Coronary artery (tissue), 2 donors: Measurements from ENCODE around the gene CSTPP1.
A peak's percentile ranks its signal among the peaks of the same experiment; 100 is the strongest.

Experiments
- DNase-seq: peaks from one replicate; pipeline ENCODE4 v3.0.0-alpha.2; 2017; ENCODE audit warnings: low spot score
- H3K27ac ChIP-seq, 2 donors: fragments of 200-600 bp; sonication (generic); one replicate each; pipeline ENCODE4 v1.5.1; 2016 to 2019
- H3K4me3 ChIP-seq: fragments of 200-600 bp; sonication (generic); 2 replicates; pipeline ENCODE4 v1.5.1; 2016; ENCODE audit warnings: mild to moderate bottlenecking, moderate library complexity
- CTCF ChIP-seq: fragments of 200-600 bp; sonication (generic); IDR thresholded peaks from one replicate; pipeline ENCODE4 v1.5.1; 2019; ENCODE audit warnings: antibody characterized with exemption

Gene CSTPP1

GRCh38 chr11:47157805-47158204 lies 221.2 kb downstream of the CSTPP1 start:
- no peak for TF ChIP-seq CTCF
- H3K27ac ChIP-seq: no peak overlapping the region
- no peak overlapping the region for H3K4me3 ChIP-seq
- DNase-seq: no peak

GRCh38 chr11:47158242-47158641 lies 221.7 kb downstream of the CSTPP1 start:
- no peak for DNase-seq
- TF ChIP-seq CTCF: no peak
- Histone ChIP-seq H3K27ac (no peak overlapping the region), H3K4me3 (no peak overlapping the region)

GRCh38 chr11:47160753-47161133 lies 224.2 kb downstream of the CSTPP1 start:
- no peak for DNase-seq
- Histone ChIP-seq H3K4me3 (no peak overlapping the region), H3K27ac (no peak overlapping the region)
- no peak for TF ChIP-seq CTCF

GRCh38 chr11:47161134-47161854 lies 224.7 kb downstream of the CSTPP1 start:
- no peak overlapping the region for H3K4me3 ChIP-seq
- peak; percentile 56 for TF ChIP-seq CTCF
- no peak for DNase-seq
- no peak overlapping the region for H3K27ac ChIP-seq

GRCh38 chr11:47161890-47162289 lies 225.3 kb downstream of the CSTPP1 start:
- Histone ChIP-seq H3K27ac (no peak overlapping the region), H3K4me3 (no peak overlapping the region)
- DNase-seq: no peak
- TF ChIP-seq CTCF: no peak

DNA sequence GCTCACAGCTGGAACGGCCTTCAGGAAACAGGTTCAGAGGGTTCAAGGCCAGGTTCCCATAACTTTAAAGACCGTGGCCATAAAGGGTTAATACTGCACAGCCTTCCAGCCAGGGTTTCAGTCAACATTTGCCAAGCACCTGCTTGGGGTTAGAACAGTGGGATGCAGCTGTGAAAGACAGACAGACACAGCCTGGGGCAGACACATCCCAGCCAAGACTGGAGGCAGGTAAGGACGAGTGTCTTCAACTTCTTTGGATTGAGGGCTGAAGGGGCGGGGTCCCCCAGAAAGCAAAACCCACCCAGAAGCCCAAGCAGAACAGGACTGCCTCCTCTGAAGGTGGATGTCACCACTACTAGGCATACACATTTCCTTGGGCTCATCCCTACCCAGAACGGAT lies 225.9 kb downstream of the CSTPP1 start:
- no peak for TF ChIP-seq CTCF
- Histone ChIP-seq H3K27ac (no peak overlapping the region), H3K4me3 (no peak overlapping the region)
- DNase-seq: no peak

DNA sequence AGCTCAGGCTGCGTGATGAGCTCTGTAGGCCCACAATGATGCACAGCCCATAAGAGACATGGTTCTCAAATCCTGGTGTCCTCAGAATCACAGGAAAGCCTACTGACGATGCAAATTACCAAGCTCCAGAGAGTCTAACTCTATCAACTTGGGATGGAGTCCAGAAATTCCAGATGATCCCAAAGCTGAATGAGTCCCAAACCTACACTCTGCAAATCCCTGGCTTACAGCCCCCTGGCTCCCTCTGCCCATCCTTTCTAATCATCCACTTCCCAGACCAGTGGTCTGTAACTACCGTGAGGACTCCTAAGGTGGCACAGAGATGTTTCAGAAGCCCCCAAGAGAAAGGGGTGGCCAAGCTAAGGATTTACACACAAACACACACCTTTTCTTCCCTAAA lies 226.6 kb downstream of the CSTPP1 start:
- Histone ChIP-seq H3K4me3 (no peak overlapping the region), H3K27ac (no peak overlapping the region)
- no peak for TF ChIP-seq CTCF
- no peak for DNase-seq
